Endodermal cell (in vitro differentiated cells): ENCODE data around the gene AMDHD2. TPM values are rescaled to one million over a fixed set of nuclear protein-coding genes. Genes with fewer than 3 reads are reported as not detected.
"Not testable (repeated sequence)": the region's sequence is repeated elsewhere in the genome, so short reads cannot be mapped to it uniquely, and the experiment has no call there.

ENCODE experiments used
- DNase-seq: peaks from one replicate; pipeline ENCODE4 v3.0.0-alpha.2; 2017
- H3K27ac ChIP-seq: 2 replicates; pipeline ENCODE4 v1.5.1; 2013; ENCODE audit warnings: mild to moderate bottlenecking, low read depth, low read length, moderate library complexity
- H3K27me3 ChIP-seq: 2 replicates; pipeline ENCODE4 v1.6.1; 2013; ENCODE audit warnings: mild to moderate bottlenecking, low read length, moderate library complexity; ENCODE audit not compliant: insufficient read depth, control insufficient read depth, poor library complexity, severe bottlenecking
- H3K36me3 ChIP-seq: 2 replicates; pipeline ENCODE4 v1.7.0; 2013; ENCODE audit warnings: mild to moderate bottlenecking, low read length, moderate library complexity; ENCODE audit not compliant: control insufficient read depth, insufficient read depth
- H3K4me1 ChIP-seq: one replicate; pipeline ENCODE4 v1.7.0; 2013; ENCODE audit warnings: low read length; ENCODE audit not compliant: control insufficient read depth, insufficient read depth
- H3K4me3 ChIP-seq: 2 replicates; pipeline ENCODE4 v1.5.1; 2013; ENCODE audit warnings: mild to moderate bottlenecking, low read length, moderate library complexity
- H3K9ac ChIP-seq: 2 replicates; pipeline ENCODE4 v1.6.1; 2013; ENCODE audit warnings: mild to moderate bottlenecking, low read length, moderate library complexity; ENCODE audit not compliant: poor library complexity, severe bottlenecking; ENCODE audit errors: extremely low read depth
- H3K9me3 ChIP-seq: 2 replicates; pipeline ENCODE4 v1.6.1; 2013; ENCODE audit warnings: mild to moderate bottlenecking, low read length, moderate library complexity; ENCODE audit not compliant: control insufficient read depth
- H3K27ac Mint-ChIP-seq: 2 replicates; pipeline ENCODE4 v1.8.0; 2020; ENCODE audit warnings: mixed read lengths
- H3K27me3 Mint-ChIP-seq: 2 replicates; pipeline ENCODE4 v1.8.0; 2021; ENCODE audit warnings: mild to moderate bottlenecking, mixed read lengths; ENCODE audit not compliant: insufficient read depth
- H3K36me3 Mint-ChIP-seq: 2 replicates; pipeline ENCODE4 v1.8.0; 2020; ENCODE audit warnings: low read depth, mixed read lengths
- H3K4me1 Mint-ChIP-seq: 2 replicates; pipeline ENCODE4 v1.8.0; 2020; ENCODE audit warnings: mixed read lengths
- H3K4me3 Mint-ChIP-seq: 2 replicates; pipeline ENCODE4 v1.8.0; 2020; ENCODE audit warnings: mild to moderate bottlenecking, moderate library complexity, mixed read lengths
- H3K9me3 Mint-ChIP-seq: 2 replicates; pipeline ENCODE4 v1.8.0; 2020; ENCODE audit warnings: mild to moderate bottlenecking, mixed read lengths
- WGBS, 2 experiments: methylation state at CpG; one replicate each; pipeline versions ENCODE4 v1.1.5 to v1.1.7; 2013; ENCODE audit warnings: missing lambda C conversion rate in 2 of 2, mixed read lengths in 1 of 2; ENCODE audit not compliant: insufficient coverage in 1 of 2, insufficient read length in 1 of 2; 5-methylcytosine and 5-hydroxymethylcytosine counted together
- total RNA-seq, 2 donors: library from RNA; stranded (reverse); fragmentation: NEBNext Ultra II Directional in 1 of 2; extraction: Animal tissue kit (Norgen Biotek cat#: 25700) in 1 of 2; gene quantifications; 2 replicates in 1 of 2; 3 replicates in 1 of 2; pipeline ENCODE4 v1.2.1, GENCODE V29; 2021
- TF ChIP-seq, protein P1 (sequence below): fragments of 200-600 bp; sonication (generic); conservative IDR thresholded peaks from 2 replicates; pipeline ENCODE4 v1.5.0; 2021; ENCODE audit warnings: antibody characterized with exemption, mild to moderate bottlenecking

Gene AMDHD2
- total RNA-seq, 2 donors from 2014 or later = 74.6 to 82.2 TPM

DNA sequence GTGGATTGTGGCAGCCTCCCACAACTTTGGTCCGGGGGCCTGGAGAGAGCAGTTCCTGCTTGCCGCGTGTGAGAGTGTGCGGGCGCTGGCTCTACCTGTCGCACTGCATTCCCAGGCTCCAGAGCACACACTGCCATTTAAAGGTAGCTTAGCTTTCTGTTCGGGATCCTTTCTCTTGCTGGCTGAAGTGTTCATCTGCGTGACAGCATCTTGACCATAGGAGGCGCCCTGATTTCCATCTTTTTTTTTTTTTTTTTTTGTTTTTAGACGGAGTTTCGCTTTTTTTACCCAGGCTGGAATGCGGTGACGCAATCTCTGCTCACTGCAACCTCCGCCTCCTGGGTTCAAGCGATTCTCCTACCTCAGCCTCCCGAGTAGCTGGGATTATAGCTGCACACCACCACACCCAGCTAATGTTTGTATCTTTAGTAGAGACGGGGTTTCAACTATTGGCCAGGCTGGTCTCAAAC lies 31.3 kb downstream of the AMDHD2 start:
- not testable (repeated sequence) for H3K9me3 ChIP-seq, H3K4me1 Mint-ChIP-seq, H3K4me1 ChIP-seq, H3K36me3 ChIP-seq, H3K27me3 Mint-ChIP-seq, H3K9ac ChIP-seq, H3K4me3 Mint-ChIP-seq, H3K27me3 ChIP-seq, H3K36me3 Mint-ChIP-seq, H3K9me3 Mint-ChIP-seq, H3K4me3 ChIP-seq, H3K27ac ChIP-seq
- DNase-seq = peak; percentile 80
- peak overlapping the region; percentile 75 for H3K27ac Mint-ChIP-seq
- WGBS, 2 experiments = 74% methylated on average over 9 of the region's 17 CpGs; no CpG with 5 or more reads in 1 of the 2 experiments
- TF ChIP-seq, protein P1, sequence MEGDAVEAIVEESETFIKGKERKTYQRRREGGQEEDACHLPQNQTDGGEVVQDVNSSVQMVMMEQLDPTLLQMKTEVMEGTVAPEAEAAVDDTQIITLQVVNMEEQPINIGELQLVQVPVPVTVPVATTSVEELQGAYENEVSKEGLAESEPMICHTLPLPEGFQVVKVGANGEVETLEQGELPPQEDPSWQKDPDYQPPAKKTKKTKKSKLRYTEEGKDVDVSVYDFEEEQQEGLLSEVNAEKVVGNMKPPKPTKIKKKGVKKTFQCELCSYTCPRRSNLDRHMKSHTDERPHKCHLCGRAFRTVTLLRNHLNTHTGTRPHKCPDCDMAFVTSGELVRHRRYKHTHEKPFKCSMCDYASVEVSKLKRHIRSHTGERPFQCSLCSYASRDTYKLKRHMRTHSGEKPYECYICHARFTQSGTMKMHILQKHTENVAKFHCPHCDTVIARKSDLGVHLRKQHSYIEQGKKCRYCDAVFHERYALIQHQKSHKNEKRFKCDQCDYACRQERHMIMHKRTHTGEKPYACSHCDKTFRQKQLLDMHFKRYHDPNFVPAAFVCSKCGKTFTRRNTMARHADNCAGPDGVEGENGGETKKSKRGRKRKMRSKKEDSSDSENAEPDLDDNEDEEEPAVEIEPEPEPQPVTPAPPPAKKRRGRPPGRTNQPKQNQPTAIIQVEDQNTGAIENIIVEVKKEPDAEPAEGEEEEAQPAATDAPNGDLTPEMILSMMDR = peak; percentile 72

DNA sequence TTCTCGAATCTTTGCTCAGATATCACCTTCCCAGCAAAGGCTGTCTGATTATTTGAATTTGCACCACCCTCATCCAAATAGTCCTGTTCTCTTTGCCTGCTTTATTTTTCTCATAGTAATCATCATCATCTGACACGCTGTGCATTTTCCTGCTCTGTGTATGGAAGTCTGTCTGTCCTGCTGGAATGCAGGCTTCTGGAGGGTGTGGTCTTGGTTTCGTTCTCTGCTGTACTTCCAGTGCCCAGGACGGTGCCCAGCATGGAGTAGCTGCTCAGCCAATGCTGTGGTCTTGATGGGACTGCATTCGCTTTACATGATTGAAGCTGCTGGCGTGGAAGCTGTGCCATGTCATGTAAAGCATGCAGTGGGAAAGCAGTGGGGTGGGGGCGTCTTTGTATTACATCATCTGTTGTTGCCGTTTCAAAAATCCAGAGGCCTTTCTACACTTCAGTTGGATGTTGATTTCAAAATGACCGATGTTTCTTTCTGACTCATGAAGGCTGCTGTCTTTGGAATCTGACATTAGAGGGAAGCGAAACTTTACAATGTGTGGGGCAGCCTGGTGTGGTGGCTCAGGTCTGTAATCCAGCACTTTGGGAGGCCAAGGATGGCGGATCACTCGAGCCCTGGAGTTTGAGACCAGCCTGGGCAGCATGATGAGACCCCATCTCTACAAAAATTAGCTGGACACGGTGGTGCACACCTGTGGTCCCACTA lies 34.7 kb downstream of the AMDHD2 start:
- WGBS, 2 experiments = no CpG with 5 or more reads among the region's 13 CpGs
- H3K4me3 ChIP-seq, H3K36me3 Mint-ChIP-seq, DNase-seq, H3K4me3 Mint-ChIP-seq, H3K27me3 ChIP-seq, H3K4me1 Mint-ChIP-seq, H3K27ac Mint-ChIP-seq, H3K9me3 ChIP-seq, H3K4me1 ChIP-seq, H3K9me3 Mint-ChIP-seq, H3K27ac ChIP-seq, H3K36me3 ChIP-seq, H3K9ac ChIP-seq, H3K27me3 Mint-ChIP-seq: not testable (repeated sequence)

DNA sequence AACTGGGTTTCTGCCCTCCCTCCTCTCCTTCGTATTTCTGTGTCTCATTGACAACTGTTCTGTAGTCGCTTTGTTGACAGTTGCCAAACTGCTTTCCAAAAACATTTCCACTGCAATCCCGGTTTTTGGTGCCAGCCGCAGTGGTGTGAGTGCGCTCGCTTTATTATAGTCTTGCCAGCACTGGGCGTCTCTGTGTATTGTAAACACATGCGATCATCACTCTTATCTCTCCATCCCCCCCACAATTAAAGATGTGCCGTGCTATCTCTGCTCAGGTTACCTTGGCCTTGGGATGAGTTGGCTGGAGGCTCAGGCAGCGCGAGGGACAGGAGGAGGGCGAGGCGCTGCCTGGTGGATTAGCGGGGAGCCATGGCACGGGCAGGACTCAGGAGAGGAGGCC lies 37.0 kb downstream of the AMDHD2 start:
- H3K4me1 Mint-ChIP-seq, H3K27me3 ChIP-seq, H3K4me3 Mint-ChIP-seq, H3K9me3 ChIP-seq, H3K36me3 Mint-ChIP-seq, H3K4me1 ChIP-seq, H3K9ac ChIP-seq, H3K27ac Mint-ChIP-seq, H3K36me3 ChIP-seq, H3K27ac ChIP-seq, H3K27me3 Mint-ChIP-seq, H3K4me3 ChIP-seq, H3K9me3 Mint-ChIP-seq, DNase-seq: not testable (repeated sequence)
- no CpG with 5 or more reads among the region's 15 CpGs for WGBS, 2 experiments

DNA sequence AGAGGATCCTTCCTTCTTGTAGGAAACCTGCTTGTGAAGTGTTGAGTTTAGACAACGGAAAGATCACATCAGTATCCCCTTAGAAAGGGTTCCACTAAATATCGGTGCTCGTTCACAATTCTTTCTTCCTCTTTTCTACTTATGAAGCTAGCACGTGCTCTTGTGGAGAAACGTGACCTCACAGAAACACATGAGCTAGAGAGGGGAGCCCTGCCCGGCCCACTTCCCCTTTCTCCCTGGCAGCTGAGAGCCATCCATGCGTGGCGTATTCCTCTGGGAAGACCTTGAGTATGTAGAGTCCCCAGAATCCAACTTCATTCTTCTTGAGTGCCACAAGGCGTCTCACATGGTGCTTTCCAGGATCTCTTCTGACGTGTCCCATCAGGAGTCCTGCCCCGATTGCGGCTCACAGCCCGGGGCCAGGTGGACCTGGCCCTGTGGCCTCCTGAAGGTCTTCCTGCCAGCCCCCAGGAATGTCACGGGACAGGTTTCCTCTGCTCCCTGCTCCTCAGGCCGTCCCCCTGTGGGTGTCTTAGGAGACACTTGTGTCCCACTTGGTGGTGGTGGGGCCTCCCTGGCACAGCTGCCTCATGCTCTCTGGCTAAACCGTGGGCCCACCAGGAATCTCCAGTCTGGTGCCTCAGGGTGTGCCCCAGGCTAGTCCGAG lies 40.1 kb downstream of the AMDHD2 start:
- not testable (repeated sequence) for H3K4me3 Mint-ChIP-seq, H3K4me3 ChIP-seq, H3K27ac Mint-ChIP-seq, H3K36me3 ChIP-seq, H3K9me3 Mint-ChIP-seq, H3K27me3 Mint-ChIP-seq, H3K4me1 ChIP-seq, H3K27ac ChIP-seq, DNase-seq, H3K36me3 Mint-ChIP-seq, H3K9me3 ChIP-seq, H3K9ac ChIP-seq, H3K27me3 ChIP-seq, H3K4me1 Mint-ChIP-seq
- WGBS, 2 experiments = 91% methylated on average over 4 of the region's 17 CpGs; no CpG with 5 or more reads in 1 of the 2 experiments
